Measurements from ENCODE around the gene WDR73. TPM values are rescaled to one million over a fixed set of nuclear protein-coding genes. Genes with fewer than 3 reads are reported as not detected.
A peak's percentile ranks its signal among the peaks of the same experiment; 100 is the strongest.

WDR73 gene
- polyA plus RNA-seq, 3 donors: 12.1 to 19.9 (median 14.3) TPM

DNA sequence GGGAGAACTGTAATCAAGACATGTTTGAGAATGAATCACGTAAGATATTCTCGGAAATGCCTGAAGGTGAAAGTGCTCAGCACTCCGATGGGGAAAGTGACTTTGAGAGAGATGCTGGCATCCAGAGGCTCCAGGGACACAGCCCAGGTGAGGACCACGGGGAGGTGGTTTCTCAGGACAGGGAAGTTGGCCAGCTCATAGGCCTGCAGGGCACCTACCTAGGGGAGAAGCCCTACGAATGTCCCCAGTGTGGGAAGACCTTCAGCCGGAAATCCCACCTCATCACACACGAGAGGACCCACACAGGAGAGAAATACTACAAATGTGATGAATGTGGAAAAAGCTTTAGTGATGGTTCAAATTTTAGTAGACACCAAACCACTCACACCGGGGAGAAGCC lies 33.5 kb downstream of the WDR73 start:
- no peak for DNase-seq
- no peak overlapping the region for H3K27ac Mint-ChIP-seq
- TF ChIP-seq CTCF (IDR thresholded peaks at IDR 0.05): no peak
- H3K4me3 Mint-ChIP-seq: no peak overlapping the region
- H3K9me3 Mint-ChIP-seq: peaks cover 26 to 33% (median 27%) of the 10 kb centered on the region in 7 donors
- Histone ChIP-seq H3K9ac (ENCODE audit: insufficient read depth, low read length, poor library complexity, severe bottlenecking) (no peak overlapping the region), H3K27ac (ENCODE audit: low read depth in 1 of 2, low read length in 2 of 2) (no peak overlapping the region), H3K4me1 (ENCODE audit: control insufficient read depth in 1 of 2, insufficient read depth in 2 of 2, low read length in 2 of 2) (peaks cover 14 to 16% of the 10 kb centered on the region in 2 donors), H3K4me2 (replicated peaks; ENCODE audit: extremely low read depth, low read length, poor library complexity, severe bottlenecking) (no peak overlapping the region), H3K79me2 (ENCODE audit: insufficient read depth, low read length) (peaks cover 6% of the 10 kb centered on the region), H3K4me3 (replicated peaks in 1 of 3; ENCODE audit: low read depth in 2 of 3, low read length in 3 of 3) (peak overlapping the region in 1 of 3 experiments; percentile 34), H3K36me3 (replicated peaks in 1 of 2; ENCODE audit: control insufficient read depth in 1 of 2, insufficient read depth in 2 of 2, low read length in 2 of 2) (peaks cover 13 to 25% of the 10 kb centered on the region in 2 donors), H2AFZ (ENCODE audit: insufficient read depth, low read depth, low read length, poor library complexity, severe bottlenecking) (no peak overlapping the region), H3K27me3 (ENCODE audit: control insufficient read depth in 2 of 2, insufficient read depth in 2 of 2, low read length in 2 of 2) (no peaks in the 10 kb centered on the region), H4K20me1 (ENCODE audit: insufficient read depth, low read length) (no peaks in the 10 kb centered on the region), H3K9me3 (replicated peaks in 1 of 2; ENCODE audit: control insufficient read depth in 1 of 2, insufficient read depth in 1 of 2, low read length in 2 of 2) (peaks cover 22 to 26% of the 10 kb centered on the region in 2 donors)
- H3K36me3 Mint-ChIP-seq: peaks cover 28 to 30% of the 10 kb centered on the region in 2 donors
- WGBS (ENCODE audit: insufficient coverage): 100% methylated on average over 4 of the region's 8 CpGs
- intact Hi-C loops (cut with micrococcal nuclease): no loop called here
- H3K27me3 Mint-ChIP-seq (ENCODE audit: low read depth in 3 of 3): peaks cover 0 to 3% (median 1%) of the 10 kb centered on the region in 3 donors
- peaks cover 14% of the 10 kb centered on the region for H3K4me1 Mint-ChIP-seq

DNA sequence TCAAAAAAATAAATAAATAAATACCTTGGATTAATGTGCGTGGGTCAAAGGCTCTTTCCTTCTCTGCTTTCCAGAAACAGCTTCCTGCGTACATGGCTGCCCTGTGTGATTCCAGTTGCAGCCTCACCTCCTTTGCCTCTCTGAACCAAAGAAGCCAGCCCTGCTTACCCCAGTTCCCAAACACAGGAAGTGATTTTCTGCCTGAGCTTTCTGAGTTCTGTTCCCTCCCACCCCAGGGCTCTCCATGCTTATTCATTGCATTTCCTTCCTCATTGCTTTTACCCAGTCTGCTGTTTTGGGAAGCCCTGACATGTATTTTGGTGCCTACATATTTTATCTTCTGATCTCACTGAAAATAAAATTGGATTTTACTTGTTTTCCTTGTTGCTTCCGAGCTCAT lies 37.8 kb downstream of the WDR73 start:
- WGBS (ENCODE audit: insufficient coverage): 21% methylated on average over 2 of the region's 3 CpGs
- Mint-ChIP-seq H3K4me3 (peak overlapping the region; percentile 49 to 83), H3K27ac (peak overlapping the region; percentile 68 to 87 (median 80)), H3K9me3 (peaks cover 10 to 16% (median 13%) of the 10 kb centered on the region in 7 donors), H3K4me1 (peaks cover 22% of the 10 kb centered on the region), H3K27me3 (ENCODE audit: low read depth in 3 of 3) (peaks cover 0 to 4% (median 0%) of the 10 kb centered on the region in 3 donors), H3K36me3 (peaks cover 14% of the 10 kb centered on the region in 2 donors)
- H3K4me2 ChIP-seq (replicated peaks; ENCODE audit: extremely low read depth, low read length, poor library complexity, severe bottlenecking): peak overlapping the region; percentile 53
- H2AFZ ChIP-seq (ENCODE audit: insufficient read depth, low read depth, low read length, poor library complexity, severe bottlenecking): peak overlapping the region; percentile 45
- peak overlapping the region in 2 of 3 experiments; percentile 5 to 47 for H3K4me3 ChIP-seq (replicated peaks in 1 of 3; ENCODE audit: low read depth in 2 of 3, low read length in 3 of 3)
- H3K27me3 ChIP-seq (ENCODE audit: control insufficient read depth in 2 of 2, insufficient read depth in 2 of 2, low read length in 2 of 2): no peaks in the 10 kb centered on the region
- H3K36me3 ChIP-seq (replicated peaks in 1 of 2; ENCODE audit: control insufficient read depth in 1 of 2, insufficient read depth in 2 of 2, low read length in 2 of 2): peaks cover 8 to 9% of the 10 kb centered on the region in 2 donors
- H3K9me3 ChIP-seq (replicated peaks in 1 of 2; ENCODE audit: control insufficient read depth in 1 of 2, insufficient read depth in 1 of 2, low read length in 2 of 2): peaks cover 8 to 9% of the 10 kb centered on the region in 2 donors
- intact Hi-C loops (cut with micrococcal nuclease): no loop called here
- H3K27ac ChIP-seq (ENCODE audit: low read depth in 1 of 2, low read length in 2 of 2): peak overlapping the region; percentile 20 to 65
- H3K79me2 ChIP-seq (ENCODE audit: insufficient read depth, low read length): peaks cover 13% of the 10 kb centered on the region
- peak overlapping the region; percentile 6 for H3K9ac ChIP-seq (ENCODE audit: insufficient read depth, low read length, poor library complexity, severe bottlenecking)
- H3K4me1 ChIP-seq (ENCODE audit: control insufficient read depth in 1 of 2, insufficient read depth in 2 of 2, low read length in 2 of 2): peaks cover 19 to 23% of the 10 kb centered on the region in 2 donors
- H4K20me1 ChIP-seq (ENCODE audit: insufficient read depth, low read length): no peaks in the 10 kb centered on the region
- DNase-seq: peak; percentile 32 to 64 (median 62)
- TF ChIP-seq CTCF (IDR thresholded peaks at IDR 0.05): no peak

Data from CD14-positive monocyte (primary cell).